Measurements from ENCODE around the gene CALML5. TPM values are rescaled to one million over a fixed set of nuclear protein-coding genes. Genes with fewer than 3 reads are reported as not detected.

Gene CALML5
- total RNA-seq, 1 donor from 2014 or later: not detected

DNA sequence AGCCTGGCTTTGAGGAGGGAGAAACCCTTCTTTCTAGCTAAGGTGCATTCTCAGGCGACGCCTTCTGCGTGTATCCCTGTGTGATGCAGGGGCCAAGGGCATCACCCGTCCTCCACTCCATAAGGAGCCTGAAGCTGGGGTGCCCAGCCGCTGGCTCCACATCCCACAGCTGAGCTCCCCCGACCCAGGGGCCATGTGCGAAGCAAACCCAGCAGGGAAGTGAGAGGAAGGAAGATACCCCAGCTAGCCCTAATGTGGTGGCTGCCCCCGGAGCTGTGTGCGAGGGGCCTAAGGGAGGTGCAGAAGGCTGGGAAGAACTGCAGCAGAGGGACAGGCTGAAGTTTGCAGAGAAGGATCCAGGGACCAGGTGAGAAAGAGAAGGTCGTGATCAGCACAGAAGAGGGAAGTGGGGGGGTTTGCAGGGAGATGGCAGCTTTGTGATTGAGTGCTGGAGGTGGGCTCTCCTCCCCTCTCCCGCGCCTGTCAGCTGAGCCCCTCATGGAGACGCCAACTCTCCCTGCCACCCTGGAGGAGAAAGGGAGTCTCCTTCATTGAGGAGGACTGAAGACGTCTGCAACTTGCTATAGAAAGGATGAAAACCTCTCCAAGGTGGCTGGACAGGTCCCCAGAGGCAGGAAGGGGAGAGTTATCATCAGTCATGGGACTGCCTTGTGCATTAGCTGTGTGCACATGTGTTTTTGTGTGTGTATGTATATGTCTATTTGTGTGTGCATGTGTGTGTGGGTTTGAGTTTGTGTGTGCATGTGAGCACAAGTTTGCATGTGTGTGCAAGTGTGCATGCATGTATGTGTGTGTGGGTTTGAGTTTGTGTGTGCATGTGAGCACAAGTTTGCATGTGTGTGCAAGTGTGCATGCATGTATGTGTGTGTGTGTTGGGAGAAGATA is 3.5 kb upstream of the CALML5 start:
- Mint-ChIP-seq H3K9me3 (ENCODE audit: low read depth) (no peaks in the 10 kb centered on the region), H3K27me3 (ENCODE audit: low read depth) (peaks cover 27% of the 10 kb centered on the region), H3K36me3 (ENCODE audit: low read depth) (no peaks in the 10 kb centered on the region), H3K4me1 (ENCODE audit: low read depth) (no peaks in the 10 kb centered on the region), H3K27ac (ENCODE audit: unreplicated experiment) (no peak overlapping the region), H3K4me3 (ENCODE audit: unreplicated experiment) (no peak overlapping the region)
- TF ChIP-seq, protein P1, sequence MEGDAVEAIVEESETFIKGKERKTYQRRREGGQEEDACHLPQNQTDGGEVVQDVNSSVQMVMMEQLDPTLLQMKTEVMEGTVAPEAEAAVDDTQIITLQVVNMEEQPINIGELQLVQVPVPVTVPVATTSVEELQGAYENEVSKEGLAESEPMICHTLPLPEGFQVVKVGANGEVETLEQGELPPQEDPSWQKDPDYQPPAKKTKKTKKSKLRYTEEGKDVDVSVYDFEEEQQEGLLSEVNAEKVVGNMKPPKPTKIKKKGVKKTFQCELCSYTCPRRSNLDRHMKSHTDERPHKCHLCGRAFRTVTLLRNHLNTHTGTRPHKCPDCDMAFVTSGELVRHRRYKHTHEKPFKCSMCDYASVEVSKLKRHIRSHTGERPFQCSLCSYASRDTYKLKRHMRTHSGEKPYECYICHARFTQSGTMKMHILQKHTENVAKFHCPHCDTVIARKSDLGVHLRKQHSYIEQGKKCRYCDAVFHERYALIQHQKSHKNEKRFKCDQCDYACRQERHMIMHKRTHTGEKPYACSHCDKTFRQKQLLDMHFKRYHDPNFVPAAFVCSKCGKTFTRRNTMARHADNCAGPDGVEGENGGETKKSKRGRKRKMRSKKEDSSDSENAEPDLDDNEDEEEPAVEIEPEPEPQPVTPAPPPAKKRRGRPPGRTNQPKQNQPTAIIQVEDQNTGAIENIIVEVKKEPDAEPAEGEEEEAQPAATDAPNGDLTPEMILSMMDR (IDR thresholded peaks at IDR 0.05): no peak
- no peak for DNase-seq (ENCODE audit: low spot score)

DNA sequence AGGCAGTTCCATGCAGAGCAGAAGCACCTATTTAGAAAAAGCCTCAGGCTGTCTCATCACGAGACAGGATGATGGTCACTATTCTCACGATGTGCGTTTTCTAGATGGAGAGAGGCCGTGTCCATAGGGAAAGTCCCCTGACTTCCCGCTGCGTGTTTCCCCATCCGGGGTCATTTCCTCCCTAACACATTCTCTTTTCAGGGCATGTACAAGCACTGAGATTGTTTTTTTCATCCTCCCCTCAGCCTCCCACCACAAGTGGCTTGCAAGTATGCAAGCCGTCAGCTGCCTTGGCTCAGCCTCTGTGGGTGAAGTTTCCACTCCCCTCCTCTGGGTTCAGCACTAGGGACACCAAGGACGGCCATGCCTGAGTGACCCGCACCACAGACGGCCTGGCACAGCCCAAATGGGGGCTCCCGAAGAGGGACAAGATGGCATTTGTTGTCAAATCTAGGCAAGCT is 2.7 kb upstream of the CALML5 start:
- Mint-ChIP-seq H3K27ac (ENCODE audit: unreplicated experiment) (no peak overlapping the region), H3K4me3 (ENCODE audit: unreplicated experiment) (no peak overlapping the region), H3K9me3 (ENCODE audit: low read depth) (no peaks in the 10 kb centered on the region), H3K36me3 (ENCODE audit: low read depth) (no peaks in the 10 kb centered on the region), H3K4me1 (ENCODE audit: low read depth) (no peaks in the 10 kb centered on the region), H3K27me3 (ENCODE audit: low read depth) (peaks cover 27% of the 10 kb centered on the region)
- DNase-seq (ENCODE audit: low spot score): no peak
- TF ChIP-seq, protein P1 (IDR thresholded peaks at IDR 0.05): no peak

DNA sequence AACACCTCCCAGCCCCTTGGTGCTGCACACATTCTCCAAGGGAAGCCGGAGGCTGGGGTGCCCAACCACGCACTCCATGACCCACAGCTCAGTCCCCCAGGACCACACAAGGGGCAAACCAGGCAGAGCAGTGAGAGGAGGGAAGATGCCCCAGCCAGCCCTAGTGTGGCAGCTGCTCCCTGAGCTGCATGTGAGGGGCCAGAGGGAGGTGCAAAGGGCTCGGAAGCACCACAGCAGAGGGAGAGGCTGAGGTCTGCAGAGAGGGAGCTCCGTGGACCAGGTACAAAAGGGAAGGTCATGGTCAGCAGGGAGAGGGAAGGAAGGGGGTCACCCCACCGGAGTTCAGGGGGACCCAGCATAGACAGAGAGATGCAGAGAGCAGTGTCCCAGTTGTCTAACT is 1.5 kb upstream of the CALML5 start:
- Mint-ChIP-seq H3K4me1 (ENCODE audit: low read depth) (no peaks in the 10 kb centered on the region), H3K27ac (ENCODE audit: unreplicated experiment) (no peak overlapping the region), H3K36me3 (ENCODE audit: low read depth) (no peaks in the 10 kb centered on the region)

DNA sequence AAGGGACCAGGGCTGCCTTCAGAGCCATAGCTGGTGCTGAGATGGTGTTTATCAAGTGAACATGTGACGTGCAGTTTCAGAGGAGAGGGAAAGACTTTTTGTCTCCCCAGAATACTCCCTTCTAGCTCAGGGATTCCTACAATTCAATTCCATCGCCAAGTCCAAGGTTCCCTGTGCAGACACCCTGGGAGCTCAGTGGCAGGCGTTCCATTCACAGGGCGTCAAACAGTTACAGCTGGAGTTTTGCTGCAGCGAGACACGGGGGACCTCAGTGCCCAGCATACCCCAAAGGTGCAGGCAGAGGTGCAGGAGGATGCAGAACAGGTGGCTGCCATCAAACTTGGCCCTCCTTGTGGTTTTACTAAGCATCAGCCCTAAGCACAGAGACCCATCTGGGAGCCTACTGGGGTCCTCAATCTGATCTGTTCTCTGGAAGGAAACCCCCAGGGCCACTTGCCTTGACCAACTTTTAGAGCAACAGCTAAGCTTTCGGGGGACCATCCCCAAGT is 846 bp upstream of the CALML5 start:
- Mint-ChIP-seq H3K27ac (ENCODE audit: unreplicated experiment) (no peak overlapping the region), H3K36me3 (ENCODE audit: low read depth) (no peaks in the 10 kb centered on the region), H3K4me3 (ENCODE audit: unreplicated experiment) (no peak overlapping the region), H3K9me3 (ENCODE audit: low read depth) (no peaks in the 10 kb centered on the region), H3K27me3 (ENCODE audit: low read depth) (peaks cover 27% of the 10 kb centered on the region), H3K4me1 (ENCODE audit: low read depth) (no peaks in the 10 kb centered on the region)
- TF ChIP-seq, protein P1 (IDR thresholded peaks at IDR 0.05): no peak
- no peak for DNase-seq (ENCODE audit: low spot score)

More for the DNA sequence above, 1.5 kb upstream of the CALML5 start:
- TF ChIP-seq, protein P1 (IDR thresholded peaks at IDR 0.05): no peak
- H3K27me3 Mint-ChIP-seq (ENCODE audit: low read depth): peaks cover 27% of the 10 kb centered on the region
- DNase-seq (ENCODE audit: low spot score): peak; percentile 72
- no peaks in the 10 kb centered on the region for H3K9me3 Mint-ChIP-seq (ENCODE audit: low read depth)
- H3K4me3 Mint-ChIP-seq (ENCODE audit: unreplicated experiment): no peak overlapping the region

DNA sequence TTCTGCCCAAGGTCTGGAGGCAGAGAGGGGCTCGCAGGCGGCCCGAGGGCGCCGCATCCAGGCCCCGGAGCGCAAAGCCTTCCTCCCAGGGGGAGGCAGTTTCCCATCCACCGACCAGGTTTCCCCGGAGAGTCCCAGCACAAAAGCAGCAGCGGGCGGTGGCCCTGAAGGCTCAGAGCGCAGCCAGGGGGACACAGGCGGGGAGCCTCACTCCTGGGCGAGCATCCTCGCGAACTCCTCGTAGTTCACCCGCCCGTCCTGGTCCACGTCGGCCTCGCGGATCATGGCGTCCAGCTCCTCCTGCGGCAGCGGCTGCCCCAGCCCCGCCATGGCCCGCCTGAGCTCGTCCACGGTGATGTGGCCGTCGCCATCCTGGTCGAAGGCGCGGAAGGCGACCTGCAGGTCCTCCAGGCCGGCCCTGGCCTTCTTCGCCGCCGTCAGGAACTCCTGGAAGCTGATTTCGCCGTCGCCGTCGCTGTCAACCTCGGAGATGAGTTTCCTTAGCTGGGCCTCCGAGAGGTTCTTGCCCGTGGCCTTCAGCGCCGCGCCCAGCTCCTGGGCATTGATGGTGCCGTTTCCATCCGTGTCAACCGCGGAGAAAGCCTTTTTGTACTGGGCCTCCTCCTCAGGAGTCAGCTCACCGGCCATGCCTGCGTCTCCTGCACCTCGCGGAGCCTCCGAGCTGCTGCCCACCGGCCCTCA is 428 bp downstream of the CALML5 start:
- Mint-ChIP-seq H3K4me3 (ENCODE audit: unreplicated experiment) (no peak overlapping the region), H3K9me3 (ENCODE audit: low read depth) (no peaks in the 10 kb centered on the region), H3K36me3 (ENCODE audit: low read depth) (no peaks in the 10 kb centered on the region), H3K27ac (ENCODE audit: unreplicated experiment) (no peak overlapping the region), H3K4me1 (ENCODE audit: low read depth) (no peaks in the 10 kb centered on the region), H3K27me3 (ENCODE audit: low read depth) (peaks cover 25% of the 10 kb centered on the region)
- peak; percentile 91 for DNase-seq (ENCODE audit: low spot score)
- TF ChIP-seq, protein P1 (IDR thresholded peaks at IDR 0.05): no peak
